Vagina (tissue), 2 donors: ENCODE measurements around the gene B3GNT3.

Experiments
- CTCF ChIP-seq, 3 experiments: fragments of 450-650 bp in 2 of 3; fragments of 200-600 bp in 1 of 3; sonication (generic) in 1 of 3; IDR thresholded peaks; one replicate each; pipeline ENCODE4 v1.5.1; 2017 to 2019; ENCODE audit warnings: antibody characterized with exemption in 3 of 3, mild to moderate bottlenecking in 2 of 3, moderate library complexity in 2 of 3
- POLR2A ChIP-seq, 2 donors: fragments of 450-650 bp; IDR thresholded peaks; one replicate each; pipeline ENCODE4 v1.6.1; 2017; ENCODE audit warnings: antibody characterized with exemption in 2 of 2, mild to moderate bottlenecking in 2 of 2, moderate library complexity in 2 of 2

GRCh38 chr19:17811103-17811502 is 16.2 kb downstream of the B3GNT3 start:
- TF ChIP-seq CTCF (IDR thresholded peaks at IDR 0.05) (no peak), POLR2A (IDR thresholded peaks at IDR 0.05) (no peak)
